A549 treated with dexamethasone at 1 μM for 4 hours (cell line): ENCODE measurements around the gene VSIG10L2. TPM values are rescaled to one million over a fixed set of nuclear protein-coding genes. Genes with fewer than 3 reads are reported as not detected.

Source experiments
- total RNA-seq: library from RNA; stranded (reverse); fragments of 200-300 nt; extraction: Qiagen RNA extraction; gene quantifications from 5 replicates; pipeline ENCODE4 v1.2.3, GENCODE V29; 2022

VSIG10L2 gene
- total RNA-seq: not detected in 5 replicates

DNA sequence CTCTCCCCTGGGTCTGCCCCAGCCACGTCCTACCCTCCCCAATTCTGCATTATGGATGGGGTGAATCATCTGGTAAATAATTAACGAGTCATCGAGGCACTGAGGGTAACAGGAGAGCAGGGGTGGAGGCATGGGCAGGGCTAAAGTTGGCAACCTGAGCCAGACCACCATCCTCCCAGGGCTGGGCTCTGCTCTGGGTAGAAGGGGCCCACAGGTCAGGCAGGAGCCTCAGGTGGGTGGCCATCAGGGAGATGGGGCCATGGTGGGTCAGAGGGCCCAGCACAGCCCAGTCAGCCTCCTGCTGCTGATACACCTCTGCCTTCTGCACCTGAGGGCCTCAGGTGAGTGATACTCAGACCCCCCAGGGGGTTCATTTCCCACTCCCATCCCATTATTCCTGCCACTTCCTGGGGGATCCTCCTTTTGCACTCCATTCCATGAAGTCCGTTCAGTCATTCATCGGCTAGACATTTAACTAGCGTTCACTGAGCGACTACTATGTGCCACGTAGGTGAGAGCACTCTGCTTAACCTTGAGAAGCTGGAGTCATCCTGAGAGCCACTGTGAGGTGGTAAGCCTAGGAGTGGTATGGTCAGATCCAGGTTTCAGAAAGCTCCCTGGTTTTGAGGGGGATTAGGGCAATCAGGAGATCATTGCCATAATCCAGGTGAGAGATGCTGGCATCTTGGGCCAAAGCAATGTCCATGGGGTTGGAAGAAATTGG lies at the start of gene VSIG10L2:
TSS of gene VSIG10L2 (plus strand) at position 248 of the 724 bp plus-strand sequence. CDS start at position 260, 12 bp downstream.

GRCh38 chr11:125902927-125903710 lies 42.7 kb upstream of the VSIG10L2 start, which contains the start of gene PUS3:
Gene PUS3 (minus strand): TSS chr11:125903206. CDS start chr11:125896284, 6,922 bp downstream.

GRCh38 chr11:125903711-125904659 lies 41.9 kb upstream of the VSIG10L2 start, which contains the start of gene DDX25:
Gene DDX25 (plus strand): TSS chr11:125904508. CDS start chr11:125904518, 10 bp downstream.

Other genes starting within 250 kb of the VSIG10L2 start
- gene PATE1, start 199.8 kb upstream of the VSIG10L2 start, total RNA-seq: not detected in 5 replicates
- not detected in 5 replicates for gene PATE2, start 167.2 kb upstream of the VSIG10L2 start, total RNA-seq
- not detected in 5 replicates for gene PATE3, start 157.9 kb upstream of the VSIG10L2 start, total RNA-seq
- gene PATE4, start 112.7 kb upstream of the VSIG10L2 start, total RNA-seq: not detected in 5 replicates
- 11.8 to 13.9 TPM (median 12.5 TPM) in 5 replicates for gene HYLS1, start 58.4 kb upstream of the VSIG10L2 start, total RNA-seq
- 8.1 to 11.7 TPM (median 8.7 TPM) in 5 replicates for gene PUS3, start 42.8 kb upstream of the VSIG10L2 start, total RNA-seq
- not detected in 5 replicates for gene DDX25, start 41.5 kb upstream of the VSIG10L2 start, total RNA-seq
- 1.2 to 2.9 TPM (median 1.6 TPM) in 5 replicates for gene CDON, start 116.8 kb downstream of the VSIG10L2 start, total RNA-seq